OCI-LY3 (cell line): Measurements from ENCODE around the gene CAMTA2.

Source experiments
- CTCF ChIP-seq: fragments of 200-600, 300-600 bp; sonication (generic); IDR thresholded peaks from 2 replicates; pipeline ENCODE4 v1.5.1; 2014; ENCODE audit warnings: antibody characterized with exemption, low read length, low read depth
- EZH2phosphoT487 ChIP-seq: fragments of 200-600 bp; shearing (Covaris generic); IDR thresholded peaks from 2 replicates; pipeline ENCODE4 v1.6.1; 2018; ENCODE audit warnings: antibody characterized with exemption, mixed run types, low read depth

GRCh38 chr17:5031365-5032082 lies 44.0 kb upstream of the CAMTA2 start:
- TF ChIP-seq CTCF (peak; percentile 48), EZH2phosphoT487 (no peak)
